NCI-H2196 (cell line): Measurements from ENCODE around the gene DTWD2.
A peak's percentile ranks its signal among the peaks of the same experiment; 100 is the strongest.

ENCODE experiments used
- DNase-seq: peaks from one replicate; lab custom pipeline; 2025; ENCODE audit not compliant: unreplicated experiment; lab: John Stamatoyannopoulos, UW

DTWD2 gene

GRCh38 chr5:118987988-118988865 is at the start of gene DTWD2:
Gene DTWD2, minus strand, starts transcription at chr5:118988547. Its CDS starts 36 bp downstream, at chr5:118988511.
- peak; percentile 94 for DNase-seq

GRCh38 chr5:119037496-119038215 is 49.3 kb upstream of the DTWD2 start:
- peak; percentile 23 for DNase-seq

- DNase-seq: no peak
Measured at GRCh38 chr5:119036101-119036762, 47.9 kb upstream of the DTWD2 start.

GRCh38 chr5:119033135-119033534 is 44.8 kb upstream of the DTWD2 start:
- no peak for DNase-seq

- no peak for DNase-seq
Measured at GRCh38 chr5:119032656-119033055, 44.3 kb upstream of the DTWD2 start.

GRCh38 chr5:119031905-119032304 is 43.6 kb upstream of the DTWD2 start:
- no peak for DNase-seq

- no peak for DNase-seq
Measured at GRCh38 chr5:119031011-119031886, 42.9 kb upstream of the DTWD2 start.

- no peak for DNase-seq
Measured at GRCh38 chr5:119028575-119028974, 40.2 kb upstream of the DTWD2 start.

GRCh38 chr5:119022773-119023172 is 34.4 kb upstream of the DTWD2 start:
- DNase-seq: no peak

- DNase-seq: no peak
Measured at GRCh38 chr5:119022017-119022745, 33.8 kb upstream of the DTWD2 start.

- no peak for DNase-seq
Measured at GRCh38 chr5:119021149-119021732, 32.9 kb upstream of the DTWD2 start.

- no peak for DNase-seq
Measured at GRCh38 chr5:119019949-119020348, 31.6 kb upstream of the DTWD2 start.

- DNase-seq: no peak
Measured at GRCh38 chr5:119019501-119019900, 31.2 kb upstream of the DTWD2 start.

- DNase-seq: no peak
Measured at GRCh38 chr5:119017994-119018393, 29.6 kb upstream of the DTWD2 start.

- DNase-seq: no peak
Measured at GRCh38 chr5:119016125-119016774, 27.9 kb upstream of the DTWD2 start.

GRCh38 chr5:119011186-119011585 is 22.8 kb upstream of the DTWD2 start:
- DNase-seq: no peak

GRCh38 chr5:119010206-119010605 is 21.9 kb upstream of the DTWD2 start:
- no peak for DNase-seq

GRCh38 chr5:119009131-119009530 is 20.8 kb upstream of the DTWD2 start:
- no peak for DNase-seq

- DNase-seq: no peak
Measured at GRCh38 chr5:118999696-119000095, 11.3 kb upstream of the DTWD2 start.
